ENCODE results near the gene MTERF1.

- TF ChIP-seq CTCF (IDR thresholded peaks at IDR 0.05) (no peak), POLR2A (IDR thresholded peaks at IDR 0.05) (no peak)
Measured at GRCh38 chr7:91898240-91898992, 17.9 kb upstream of the MTERF1 start.

Measured in uterus (tissue), 2 donors.